BLaER1 treated with 17β-estradiol and CSF1 and Interleukin-3, amounts not matched to agents 10 nM and 100 nM (cell line): ENCODE measurements around the gene MMRN2.
"Not testable (repeated sequence)": the region's sequence is repeated elsewhere in the genome, so short reads cannot be mapped to it uniquely, and the experiment has no call there.

Experiments
- H3K27ac ChIP-seq, 11 experiments: shearing (Covaris generic); formaldehyde crosslinking; 2 replicates each; pipeline ENCODE4 v1.8.1; 2022
- H3K27me3 ChIP-seq, 11 experiments: shearing (Covaris generic); formaldehyde crosslinking; 2 replicates each; pipeline ENCODE4 v1.8.1; 2022
- H3K36me3 ChIP-seq, 11 experiments: shearing (Covaris generic); formaldehyde crosslinking; 2 replicates each; pipeline ENCODE4 v1.8.1; 2022
- H3K4me1 ChIP-seq, 10 experiments: shearing (Covaris generic); formaldehyde crosslinking; 2 replicates each; pipeline ENCODE4 v1.8.1; 2022
- H3K4me2 ChIP-seq, 11 experiments: shearing (Covaris generic); formaldehyde crosslinking; 2 replicates each; pipeline ENCODE4 v1.8.1; 2022
- H3K4me3 ChIP-seq, 10 experiments: shearing (Covaris generic); formaldehyde crosslinking; 2 replicates each; pipeline ENCODE4 v1.8.1; 2022
- H3K9ac ChIP-seq, 11 experiments: shearing (Covaris generic); formaldehyde crosslinking; 2 replicates each; pipeline ENCODE4 v1.8.1; 2022
- H3K9me3 ChIP-seq, 11 experiments: shearing (Covaris generic); formaldehyde crosslinking; replicated peaks in 1 of 11; 2 replicates each; pipeline ENCODE4 v1.8.1; 2022
- H4K20me1 ChIP-seq, 11 experiments: shearing (Covaris generic); formaldehyde crosslinking; 2 replicates each; pipeline ENCODE4 v1.8.1; 2022
- Cebpa-rat ChIP-seq, 11 experiments: shearing (Covaris generic); IDR thresholded peaks; 2 replicates each; pipeline ENCODE4 v1.8.1; 2022

The MMRN2 gene

GRCh38 chr10:86938260-86938659, 19.2 kb downstream of the MMRN2 start:
- Histone ChIP-seq H3K36me3 (no peaks in the 10 kb centered on the region), H3K4me1 (0 out of 20 replicates have a peak, but pooled peaks cover 0 to 3% (median 0%) of the 10 kb centered on the region in 10 experiments), H3K9ac (no peak overlapping the region), H3K27ac (no peak overlapping the region), H3K27me3 (no peaks in the 10 kb centered on the region), H4K20me1 (no peaks in the 10 kb centered on the region), H3K4me2 (no peak overlapping the region), H3K4me3 (no peak overlapping the region), H3K9me3 (peaks cover 0 to 9% (median 0%) of the 10 kb centered on the region in 11 experiments; a peak in 1 of 22 replicates)
- TF ChIP-seq Cebpa-rat (IDR thresholded peaks at IDR 0.05) = no peak

GRCh38 chr10:86937502-86938154, 19.8 kb downstream of the MMRN2 start:
- Histone ChIP-seq H3K36me3 (no peaks in the 10 kb centered on the region), H3K4me3 (no peak overlapping the region), H3K4me1 (0 out of 20 replicates have a peak, but pooled peaks cover 0 to 3% (median 0%) of the 10 kb centered on the region in 10 experiments), H4K20me1 (no peaks in the 10 kb centered on the region), H3K4me2 (no peak overlapping the region), H3K27ac (no peak overlapping the region), H3K9me3 (peaks cover 0 to 9% (median 0%) of the 10 kb centered on the region in 11 experiments; a peak in 1 of 22 replicates), H3K9ac (no peak overlapping the region), H3K27me3 (no peaks in the 10 kb centered on the region)
- TF ChIP-seq Cebpa-rat (IDR thresholded peaks at IDR 0.05) = no peak

DNA sequence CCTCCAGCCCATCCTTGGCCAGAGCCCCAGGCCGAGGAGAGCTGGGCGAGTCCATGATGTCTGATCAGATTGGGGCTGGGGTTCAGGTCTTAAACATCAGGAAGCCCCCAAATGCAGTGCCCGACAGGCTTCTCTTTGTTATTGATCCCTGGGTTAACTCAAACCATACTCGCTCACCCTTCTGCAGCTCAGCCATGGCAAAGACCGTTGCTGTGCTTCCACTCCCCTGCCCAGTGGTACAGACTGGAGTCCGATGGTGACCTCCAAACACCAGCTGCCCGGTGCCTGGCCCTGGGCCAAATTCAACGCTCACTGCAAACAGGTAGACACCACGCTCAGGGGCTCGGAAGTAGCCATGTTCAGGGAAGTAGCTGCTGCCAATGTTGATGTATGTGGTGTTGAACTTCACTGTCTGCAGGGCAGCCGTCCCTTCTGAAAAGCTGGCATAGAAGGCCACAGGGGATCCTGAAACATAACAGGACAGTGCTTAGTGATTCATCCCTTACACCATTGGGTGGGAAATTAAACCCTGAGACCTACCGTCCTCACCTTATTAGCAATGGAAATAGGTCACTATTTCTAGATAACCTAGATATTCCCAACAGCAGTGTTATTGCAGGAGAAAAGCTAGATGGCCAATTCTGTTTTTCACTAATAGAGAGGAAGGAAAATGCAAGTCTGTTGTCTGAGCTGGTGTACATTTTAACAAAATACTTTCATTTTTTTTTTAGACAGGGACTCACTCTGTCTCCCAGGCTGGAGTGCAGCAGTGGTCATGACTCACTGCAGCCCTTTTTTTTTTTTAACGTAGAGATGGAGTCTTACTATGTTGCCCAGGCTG, 20.5 kb downstream of the MMRN2 start:
- Histone ChIP-seq H3K27me3 (no peaks in the 10 kb centered on the region), H3K4me1 (0 out of 20 replicates have a peak, but pooled peaks cover 0 to 3% (median 0%) of the 10 kb centered on the region in 10 experiments), H3K4me3 (no peak overlapping the region), H3K4me2 (no peak overlapping the region), H4K20me1 (no peaks in the 10 kb centered on the region), H3K9me3 (0 out of 22 replicates have a peak, but pooled peaks cover 0 to 9% (median 0%) of the 10 kb centered on the region in 11 experiments), H3K9ac (no peak overlapping the region), H3K36me3 (no peaks in the 10 kb centered on the region), H3K27ac (no peak overlapping the region)
- TF ChIP-seq Cebpa-rat (IDR thresholded peaks at IDR 0.05) = no peak

- H3K9me3 ChIP-seq, H3K9ac ChIP-seq, H3K4me3 ChIP-seq, H3K27ac ChIP-seq, H3K27me3 ChIP-seq, H3K4me1 ChIP-seq, H4K20me1 ChIP-seq, H3K4me2 ChIP-seq, H3K36me3 ChIP-seq: not testable (repeated sequence)
These were observed 23.2 kb downstream of the MMRN2 start for GRCh38 chr10:86934162-86934711.

GRCh38 chr10:86932674-86933073, 24.7 kb downstream of the MMRN2 start:
- Histone ChIP-seq H3K27ac (no peak overlapping the region), H3K36me3 (no peaks in the 10 kb centered on the region; a peak in 1 of 22 replicates), H3K4me1 (0 out of 20 replicates have a peak, but pooled peaks cover 0 to 3% (median 0%) of the 10 kb centered on the region in 10 experiments), H3K9ac (no peak overlapping the region), H3K4me2 (no peak overlapping the region), H3K9me3 (0 out of 22 replicates have a peak, but pooled peaks cover 0 to 9% (median 0%) of the 10 kb centered on the region in 11 experiments), H4K20me1 (no peaks in the 10 kb centered on the region), H3K27me3 (no peaks in the 10 kb centered on the region), H3K4me3 (no peak overlapping the region)
- no peak for TF ChIP-seq Cebpa-rat (IDR thresholded peaks at IDR 0.05)

DNA sequence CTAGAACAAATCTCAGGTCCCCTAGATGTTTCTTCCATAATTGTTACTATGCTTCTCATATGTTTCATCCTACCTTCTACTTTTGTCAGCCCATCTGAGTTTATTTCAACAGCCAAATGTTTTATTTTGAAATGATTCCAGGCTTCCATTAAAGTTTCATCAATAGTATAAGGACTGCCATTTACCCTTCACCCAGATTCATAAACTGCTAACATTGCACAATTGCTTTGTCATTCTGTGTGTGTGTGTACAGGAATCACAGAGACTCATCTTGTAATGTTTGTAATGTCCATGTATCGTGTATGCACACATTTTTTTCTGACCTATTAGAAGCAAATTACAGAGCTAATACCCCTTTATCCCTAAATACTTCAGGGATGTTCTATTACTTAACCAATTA, 25.5 kb downstream of the MMRN2 start:
- Histone ChIP-seq H3K27ac (no peak overlapping the region), H3K9ac (no peak overlapping the region), H4K20me1 (no peaks in the 10 kb centered on the region), H3K4me1 (0 out of 20 replicates have a peak, but pooled peaks cover 0 to 3% (median 0%) of the 10 kb centered on the region in 10 experiments), H3K36me3 (no peaks in the 10 kb centered on the region; a peak in 1 of 22 replicates), H3K4me3 (no peak overlapping the region), H3K27me3 (no peaks in the 10 kb centered on the region), H3K4me2 (no peak overlapping the region), H3K9me3 (0 out of 22 replicates have a peak, but pooled peaks cover 0 to 9% (median 0%) of the 10 kb centered on the region in 11 experiments)
- TF ChIP-seq Cebpa-rat (IDR thresholded peaks at IDR 0.05) = no peak

DNA sequence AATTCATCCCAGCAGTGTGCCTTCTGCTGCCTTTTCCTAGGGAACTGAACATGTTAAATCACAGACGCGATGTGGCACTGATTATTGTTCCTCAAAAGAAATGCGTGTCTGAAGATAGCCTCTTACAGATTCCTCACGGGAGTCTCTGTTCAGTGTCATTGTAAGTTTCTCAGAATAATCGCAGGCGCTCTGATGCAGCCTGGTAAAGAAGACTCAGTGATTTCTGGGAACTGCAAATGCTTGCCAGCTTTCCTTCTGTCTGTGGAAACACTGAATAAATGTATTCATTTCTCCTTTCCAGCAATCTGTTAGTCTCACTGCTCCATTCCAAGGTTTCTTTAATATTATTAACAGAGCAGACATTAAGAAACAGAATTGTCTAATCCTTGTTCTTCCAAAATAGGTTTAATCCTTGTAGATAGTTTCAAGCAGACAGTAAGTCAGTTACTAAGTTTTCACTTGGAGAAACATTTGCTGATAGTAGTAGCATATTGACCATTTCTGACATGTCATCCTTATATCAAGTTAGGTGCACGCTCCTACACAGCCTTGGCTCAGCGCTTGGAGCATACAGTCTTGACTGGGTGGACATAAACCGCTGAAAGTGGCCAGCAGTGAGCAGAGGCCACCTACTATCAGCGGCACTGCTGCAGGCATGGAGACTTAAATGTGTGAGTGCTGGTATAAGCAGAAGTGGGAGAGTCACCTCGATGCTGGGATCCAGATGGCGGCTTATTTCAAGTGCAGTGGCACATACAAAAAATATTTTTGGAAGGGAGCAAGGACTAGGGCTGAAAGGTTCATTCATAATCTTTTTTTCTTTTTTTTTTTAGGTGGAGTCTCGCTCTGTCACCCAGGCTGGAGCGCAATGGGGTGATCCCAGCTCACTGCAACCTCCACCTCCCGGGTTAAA, 27.7 kb downstream of the MMRN2 start:
- no peak overlapping the region for H3K4me2 ChIP-seq
- TF ChIP-seq Cebpa-rat (IDR thresholded peaks at IDR 0.05) = no peak
- H3K27ac ChIP-seq = no peak overlapping the region
- H3K36me3 ChIP-seq = no peaks in the 10 kb centered on the region; a peak in 1 of 22 replicates
- no peak overlapping the region for H3K9ac ChIP-seq
- no peak overlapping the region for H3K4me3 ChIP-seq
- H3K4me1 ChIP-seq = no peaks in the 10 kb centered on the region
- H3K27me3 ChIP-seq = no peaks in the 10 kb centered on the region
- H4K20me1 ChIP-seq = no peaks in the 10 kb centered on the region
- no peaks in the 10 kb centered on the region for H3K9me3 ChIP-seq

GRCh38 chr10:86922553-86922961, 34.9 kb downstream of the MMRN2 start:
- H3K4me3 ChIP-seq = no peak overlapping the region
- H3K4me2 ChIP-seq = no peak overlapping the region
- no peak overlapping the region for H3K9ac ChIP-seq
- no peaks in the 10 kb centered on the region for H4K20me1 ChIP-seq
- H3K36me3 ChIP-seq = peaks cover 0 to 8% (median 0%) of the 10 kb centered on the region in 11 experiments; a peak in 1 of 22 replicates
- H3K4me1 ChIP-seq = no peaks in the 10 kb centered on the region
- no peak for TF ChIP-seq Cebpa-rat (IDR thresholded peaks at IDR 0.05)
- H3K27me3 ChIP-seq = no peaks in the 10 kb centered on the region
- no peaks in the 10 kb centered on the region for H3K9me3 ChIP-seq
- no peak overlapping the region for H3K27ac ChIP-seq
